IMR-90 (cell line): Measurements from ENCODE around the gene TBPL1. TPM values are rescaled to one million over a fixed set of nuclear protein-coding genes. Genes with fewer than 3 reads are reported as not detected.

ENCODE experiments used
- ATAC-seq: fragments of 200-7000 bp; cut with Tn5 transposase; 2 replicates; pipeline ENCODE4 v1.9.1; 2020; ENCODE audit warnings: low read depth, mild to moderate bottlenecking, moderate library complexity
- BruUV-seq: library from RNA; stranded (reverse); fragments of 400-500 nt; replicated peaks from 2 replicates; lab custom pipeline; 2021; lab: Mats Ljungman, UMichigan
- CTCF ChIA-PET: fragments of 300-600 bp; formaldehyde crosslinking; extraction: SDS; loops from one replicate; lab custom pipeline; 2021; ENCODE audit warnings: antibody characterized with exemption; lab: Yijun Ruan, JAX
- POLR2A ChIA-PET: fragments of 300-600 bp; sonication (Branson Sonifier 250); formaldehyde crosslinking; loops from one replicate; lab custom pipeline; 2022; ENCODE audit warnings: antibody characterized with exemption; ENCODE audit not compliant: unreplicated experiment; lab: Charles Lee
- DNase-seq: peaks from one replicate; pipeline ENCODE4 v3.0.0; 2013
- H2AFZ ChIP-seq: replicated peaks from 2 replicates; pipeline ENCODE3; 2013; ENCODE audit warnings: low read length, mild to moderate bottlenecking; ENCODE audit not compliant: poor library complexity
- H2AK5ac ChIP-seq: 2 replicates; pipeline ENCODE4 v1.6.1; 2013; ENCODE audit warnings: low read depth, low read length, inconsistent platforms
- H2AK9ac ChIP-seq: replicated peaks from 2 replicates; pipeline ENCODE3; 2013; ENCODE audit warnings: mild to moderate bottlenecking, low read depth, low read length, moderate library complexity; ENCODE audit not compliant: poor library complexity
- H2BK120ac ChIP-seq: 2 replicates; pipeline ENCODE4 v1.6.1; 2013; ENCODE audit warnings: low read depth, low read length, inconsistent platforms
- H2BK15ac ChIP-seq: 3 replicates; pipeline ENCODE4 v1.6.1; 2013; ENCODE audit warnings: low read depth, low read length, inconsistent platforms
- H2BK20ac ChIP-seq: 2 replicates; pipeline ENCODE4 v1.6.1; 2013; ENCODE audit warnings: low read depth, mild to moderate bottlenecking, inconsistent platforms, low read length, moderate library complexity
- H2BK5ac ChIP-seq: 2 replicates; pipeline ENCODE4 v1.6.1; 2013; ENCODE audit warnings: mild to moderate bottlenecking, low read depth, low read length, inconsistent platforms; ENCODE audit not compliant: poor library complexity, severe bottlenecking
- H3K14ac ChIP-seq: replicated peaks from 2 replicates; pipeline ENCODE4 v1.6.1; 2013; ENCODE audit warnings: low read depth, low read length, inconsistent platforms
- H3K18ac ChIP-seq: 2 replicates; pipeline ENCODE4 v1.6.1; 2013; ENCODE audit warnings: low read depth, low read length, control low read depth
- H3K23ac ChIP-seq: 2 replicates; pipeline ENCODE4 v1.6.1; 2013; ENCODE audit warnings: low read depth, low read length, inconsistent platforms
- H3K27ac ChIP-seq: 2 replicates; pipeline ENCODE4 v1.5.1; 2013; ENCODE audit warnings: mild to moderate bottlenecking, control low read depth, low read length; ENCODE audit not compliant: insufficient read depth
- H3K27me3 ChIP-seq: 2 replicates; pipeline ENCODE4 v1.6.1; 2013; ENCODE audit warnings: low read length; ENCODE audit not compliant: control insufficient read depth, insufficient read depth
- H3K36me3 ChIP-seq: 2 replicates; pipeline ENCODE4 v1.6.1; 2013; ENCODE audit warnings: low read length, mixed read lengths; ENCODE audit not compliant: control insufficient read depth, insufficient read depth
- H3K4ac ChIP-seq: 2 replicates; pipeline ENCODE4 v1.6.1; 2013; ENCODE audit warnings: low read depth, low read length, inconsistent platforms
- H3K4me1 ChIP-seq: 2 replicates; pipeline ENCODE4 v1.6.1; 2013; ENCODE audit warnings: low read length, mixed read lengths; ENCODE audit not compliant: control insufficient read depth, insufficient read depth
- H3K4me2 ChIP-seq: 2 replicates; pipeline ENCODE4 v1.6.1; 2013; ENCODE audit warnings: low read depth, mild to moderate bottlenecking, control low read depth, low read length, moderate library complexity
- H3K4me3 ChIP-seq: 2 replicates; pipeline ENCODE4 v1.5.1; 2013; ENCODE audit warnings: low read depth, mild to moderate bottlenecking, control low read depth, low read length, moderate library complexity; ENCODE audit not compliant: insufficient read depth
- H3K56ac ChIP-seq: 2 replicates; pipeline ENCODE4 v1.6.1; 2013; ENCODE audit warnings: low read length, inconsistent platforms; ENCODE audit not compliant: insufficient read depth; ENCODE audit errors: extremely low read depth
- H3K79me1 ChIP-seq, 2 experiments: 2 replicates each; pipeline ENCODE4 v1.6.1; 2013; ENCODE audit warnings: low read length in 2 of 2, inconsistent platforms in 1 of 2, low read depth in 1 of 2
- H3K9ac ChIP-seq: 2 replicates; pipeline ENCODE4 v1.6.1; 2013; ENCODE audit warnings: low read depth, low read length, control low read depth
- H3K9me1 ChIP-seq: 2 replicates; pipeline ENCODE4 v1.6.1; 2013; ENCODE audit warnings: low read length, inconsistent platforms; ENCODE audit not compliant: insufficient read depth
- H3K9me3 ChIP-seq: 2 replicates; pipeline ENCODE4 v1.6.1; 2013; ENCODE audit warnings: low read length; ENCODE audit not compliant: control insufficient read depth, insufficient read depth
- H4K20me1 ChIP-seq: 2 replicates; pipeline ENCODE4 v1.6.1; 2013; ENCODE audit warnings: low read length, inconsistent platforms; ENCODE audit not compliant: insufficient read depth
- H4K5ac ChIP-seq: 2 replicates; pipeline ENCODE4 v1.6.1; 2013; ENCODE audit warnings: mild to moderate bottlenecking, low read depth, low read length, control low read depth
- H4K8ac ChIP-seq, 2 experiments: 2 replicates each; pipeline ENCODE4 v1.6.1; 2013; ENCODE audit warnings: low read depth in 2 of 2, low read length in 2 of 2, control low read depth in 1 of 2, inconsistent platforms in 1 of 2
- H4K91ac ChIP-seq: 2 replicates; pipeline ENCODE4 v1.6.1; 2013; ENCODE audit warnings: low read depth, low read length, inconsistent platforms; ENCODE audit not compliant: insufficient read depth
- CTCF ChIP-seq: conservative IDR thresholded peaks from 2 replicates; pipeline ENCODE4 v1.5.1; 2012; ENCODE audit warnings: mild to moderate bottlenecking, low read depth, low read length, improper control_type of control experiment
- WGBS, 2 experiments: methylation state at CpG; one replicate each; pipeline versions ENCODE4 v1.1.5 to v1.1.7; 2013; ENCODE audit warnings: missing lambda C conversion rate in 2 of 2; ENCODE audit not compliant: insufficient read length in 1 of 2; ENCODE audit errors: extremely low coverage in 2 of 2; 5-methylcytosine and 5-hydroxymethylcytosine counted together
- dilution Hi-C: fragments of 300-500 bp; cut with HindIII; formaldehyde crosslinking; loops from one replicate; pipeline ENCODE4 v1.14.3; 2018; ENCODE audit warnings: low sequenced_read_pairs; ENCODE audit not compliant: unreplicated experiment
- in situ Hi-C: fragments of 300-500 bp; cut with MboI; formaldehyde crosslinking; loops from 3 replicates; pipeline ENCODE4 v1.14.3; 2019; ENCODE audit warnings: low sequenced_read_pairs, inconsistent platforms, mixed read lengths
- intact Hi-C: fragments of 100-400 bp; cut with micrococcal nuclease; formaldehyde crosslinking; loops from 2 replicates; pipeline ENCODE4 v1.10.0; 2022
- polyA plus RNA-seq, 3 experiments: library from polyadenylated mRNA; depleted of rRNA; stranded (reverse); fragments of >200 nt; gene quantifications; 2 replicates each; pipeline ENCODE4 v1.2.3, GENCODE V29; 2012; ENCODE audit warnings: low replicate concordance in 1 of 3
- total RNA-seq: library from RNA; depleted of rRNA; stranded (reverse); fragments of >200 nt; gene quantifications from 2 replicates; pipeline ENCODE4 v1.2.3, GENCODE V29; 2012

Gene TBPL1
- total and polyA plus RNA-seq, 2 of the 4 experiments (the other 2 are of a cell fraction): 25.6 to 32.5 TPM

- CTCF ChIA-PET: no interaction called here
- H2AK9ac ChIP-seq: no peak overlapping the region
- H3K4me2 ChIP-seq: no peak overlapping the region
- H3K4me3 ChIP-seq: no peak overlapping the region
- no peaks in the 10 kb centered on the region for H4K20me1 ChIP-seq
- 0 out of 2 replicates have a peak, but pooled peaks cover 1% of the 10 kb centered on the region for H3K36me3 ChIP-seq
- no peak overlapping the region for H3K18ac ChIP-seq
- no peaks in the 10 kb centered on the region for H3K9me1 ChIP-seq
- H4K5ac ChIP-seq: no peak overlapping the region
- H4K91ac ChIP-seq: no peak overlapping the region
- H3K4ac ChIP-seq: no peak overlapping the region
- H3K79me1 ChIP-seq: no peaks in the 10 kb centered on the region
- H3K4me1 ChIP-seq: 0 out of 2 replicates have a peak, but pooled peaks cover 2% of the 10 kb centered on the region
- no peak overlapping the region for H2BK5ac ChIP-seq
- no peak overlapping the region for H2AFZ ChIP-seq
- H3K9me3 ChIP-seq: no peaks in the 10 kb centered on the region
- no peak overlapping the region for H3K23ac ChIP-seq
- intact Hi-C loops: no loop called here
- no peak overlapping the region for H2BK20ac ChIP-seq
- DNase-seq (no peak), ATAC-seq (no peak)
- no TSS peak for BruUV-seq
- H3K9ac ChIP-seq: no peak overlapping the region
- no peak overlapping the region for H2BK120ac ChIP-seq
- POLR2A ChIA-PET: no interaction called here
- H2AK5ac ChIP-seq: no peak overlapping the region
- dilution Hi-C loops: no loop called here
- TF ChIP-seq CTCF: no peak
- H3K27me3 ChIP-seq: no peaks in the 10 kb centered on the region
- no peak overlapping the region for H4K8ac ChIP-seq
- no peak overlapping the region for H3K56ac ChIP-seq
- H3K14ac ChIP-seq: no peak overlapping the region
- no peak overlapping the region for H3K27ac ChIP-seq
- no CpG with 5 or more reads among the region's 3 CpGs for WGBS, 2 experiments
- in situ Hi-C loops: no loop called here
- H2BK15ac ChIP-seq: no peak overlapping the region
These were observed 69.6 kb downstream of the TBPL1 start for GRCh38 chr6:134022650-134023049.
